HG03103 (cell line): ENCODE results near the gene ATG2B.

ENCODE experiments used
- ATAC-seq: cut with Tn5 transposase; IDR thresholded peaks from one replicate; pipeline ENCODE4 v1.9.1; 2021; ENCODE audit warnings: low read depth; ENCODE audit not compliant: unreplicated experiment

Gene ATG2B

GRCh38 chr14:96235426-96235825 is 127.7 kb downstream of the ATG2B start:
- no peak for ATAC-seq

DNA sequence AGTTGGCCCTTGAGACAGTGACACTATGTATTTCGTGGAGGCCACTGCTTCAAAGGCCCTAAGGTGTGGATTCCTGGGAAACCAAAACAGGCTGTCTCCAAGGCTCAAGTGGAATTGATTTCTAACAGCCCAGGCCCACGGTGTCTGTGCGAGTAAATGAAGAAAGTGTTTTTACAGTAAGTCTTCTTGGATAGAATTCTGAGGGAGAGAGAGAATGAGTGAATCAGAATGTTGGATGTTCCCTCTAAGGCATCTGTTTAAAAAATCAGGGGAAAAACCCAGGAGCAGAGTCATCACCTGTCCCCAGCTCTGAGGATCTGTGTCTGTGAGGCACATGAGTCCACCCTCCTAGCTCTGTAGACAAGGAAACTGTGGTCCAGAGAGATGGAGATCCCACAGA is 129.5 kb downstream of the ATG2B start:
- no peak for ATAC-seq

GRCh38 chr14:96232506-96232905 is 130.6 kb downstream of the ATG2B start:
- ATAC-seq = no peak

DNA sequence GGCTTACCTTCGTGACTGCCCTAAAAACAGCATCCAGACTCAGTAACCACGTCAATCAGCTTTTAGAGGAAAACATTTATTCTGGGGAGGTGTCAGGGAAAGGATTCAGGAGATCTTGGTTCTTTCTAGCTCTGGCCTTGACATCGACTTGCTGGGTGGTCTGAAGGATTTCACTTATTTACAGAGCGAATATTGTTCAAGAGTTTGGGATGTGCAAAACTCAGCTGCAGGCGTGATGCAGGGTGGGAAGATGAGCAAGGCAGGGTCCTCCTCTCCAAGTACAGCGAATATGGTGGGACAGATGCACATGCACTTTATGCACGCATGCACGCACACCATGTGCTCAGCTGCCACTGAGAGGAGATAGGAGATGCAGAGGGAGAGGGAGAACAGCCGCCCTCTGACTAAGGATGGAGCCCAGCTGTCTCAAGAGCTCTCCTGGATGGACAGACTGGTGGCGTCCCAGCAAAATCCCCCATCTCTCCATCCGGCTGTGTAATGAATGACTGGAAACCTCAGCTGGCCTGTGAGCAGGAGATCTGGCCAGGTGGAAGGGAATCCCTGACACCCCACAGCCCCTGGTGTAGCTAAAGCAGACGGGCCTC is 131.5 kb downstream of the ATG2B start:
- no peak for ATAC-seq

DNA sequence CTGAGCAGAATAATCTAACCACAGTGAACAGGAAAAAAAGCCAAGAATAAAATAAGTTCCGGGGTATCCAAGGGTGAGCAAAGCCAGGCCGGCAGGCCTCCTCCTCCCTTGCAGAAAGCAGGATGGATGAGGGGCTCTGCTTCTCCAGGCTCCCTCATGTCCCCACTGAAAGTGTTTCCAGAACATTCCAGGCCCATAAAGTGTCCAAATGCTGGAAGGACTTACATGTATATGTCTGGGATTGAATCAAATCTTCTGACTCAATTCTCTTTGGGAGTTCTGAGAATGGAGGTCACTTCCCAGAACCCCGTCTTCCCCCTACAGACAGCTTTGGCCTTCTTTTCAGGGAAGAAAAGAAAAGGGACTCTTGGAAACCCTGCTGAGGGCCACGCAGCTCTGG is 132.1 kb downstream of the ATG2B start:
- no peak for ATAC-seq

DNA sequence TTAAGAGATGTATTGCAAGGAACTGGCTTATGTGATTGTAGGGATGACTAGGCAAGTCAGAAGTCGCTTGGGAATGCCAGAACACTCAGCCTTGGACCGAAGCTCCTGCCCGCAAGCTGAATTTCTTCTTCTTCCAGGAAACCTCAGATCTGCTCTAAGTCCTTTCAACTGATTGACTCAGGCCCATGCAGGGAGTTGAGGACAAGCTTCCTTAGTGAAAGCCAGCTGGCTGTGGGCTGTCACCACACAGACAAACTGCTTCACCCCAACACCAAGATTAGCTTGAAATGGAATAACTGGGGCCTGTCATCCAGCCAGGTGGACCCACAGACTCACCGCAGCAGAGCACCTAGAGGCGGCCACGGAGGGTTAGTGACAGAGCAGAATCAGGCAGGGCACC is 133.8 kb downstream of the ATG2B start:
- no peak for ATAC-seq
